Measurements from ENCODE around the gene DHX16. TPM values are rescaled to one million over a fixed set of nuclear protein-coding genes. Genes with fewer than 3 reads are reported as not detected.

DHX16 gene
- total RNA-seq, 1 experiment from 2014 or later = 55.5 TPM

GRCh38 chr6:30640481-30640880 lies 32.3 kb downstream of the DHX16 start:
- no peak for DNase-seq (ENCODE audit: low read depth)

GRCh38 chr6:30635834-30636233 lies 37.0 kb downstream of the DHX16 start:
- DNase-seq (ENCODE audit: low read depth) = no peak

- DNase-seq (ENCODE audit: low read depth) = peak; percentile 81
Measured at GRCh38 chr6:30626484-30627366, 46.1 kb downstream of the DHX16 start, which contains the start of gene ATAT1. TSS of gene ATAT1 (plus strand) at chr6:30626874.

GRCh38 chr6:30625511-30625910 lies 47.3 kb downstream of the DHX16 start:
- no peak for DNase-seq (ENCODE audit: low read depth)

- DNase-seq (ENCODE audit: low read depth) = no peak
Measured at GRCh38 chr6:30619561-30619960, 53.2 kb downstream of the DHX16 start.

- DNase-seq (ENCODE audit: low read depth) = no peak
Measured at GRCh38 chr6:30618270-30618797, 54.5 kb downstream of the DHX16 start.

- peak; percentile 93 for DNase-seq (ENCODE audit: low read depth)
Measured at GRCh38 chr6:30617565-30618269, 55.1 kb downstream of the DHX16 start, which contains the start of gene MRPS18B. TSS of gene MRPS18B (plus strand) at chr6:30617840. CDS start at chr6:30617866, 26 bp downstream.

- DNase-seq (ENCODE audit: low read depth) = peak; percentile 100
Measured at GRCh38 chr6:30616811-30617564, 55.8 kb downstream of the DHX16 start, which contains the start of gene PPP1R10. TSS of gene PPP1R10 (minus strand) at chr6:30617243. CDS start at chr6:30609944, 7,299 bp downstream.

- peak; percentile 53 for DNase-seq (ENCODE audit: low read depth)
Measured at GRCh38 chr6:30615958-30616810, 56.6 kb downstream of the DHX16 start.

GRCh38 chr6:30615219-30615957 lies 57.4 kb downstream of the DHX16 start:
- peak; percentile 87 for DNase-seq (ENCODE audit: low read depth)

GRCh38 chr6:30614843-30615218 lies 58.0 kb downstream of the DHX16 start:
- peak; percentile 98 for DNase-seq (ENCODE audit: low read depth)

- DNase-seq (ENCODE audit: low read depth) = no peak
Measured at GRCh38 chr6:30614044-30614842, 58.6 kb downstream of the DHX16 start.

- peak; percentile 57 for DNase-seq (ENCODE audit: low read depth)
Measured at GRCh38 chr6:30613251-30614043, 59.4 kb downstream of the DHX16 start.

GRCh38 chr6:30612687-30613248 lies 60.0 kb downstream of the DHX16 start:
- no peak for DNase-seq (ENCODE audit: low read depth)

- no peak for DNase-seq (ENCODE audit: low read depth)
Measured at GRCh38 chr6:30612213-30612612, 60.6 kb downstream of the DHX16 start.

GRCh38 chr6:30611856-30612194 lies 61.0 kb downstream of the DHX16 start:
- DNase-seq (ENCODE audit: low read depth) = no peak

- DNase-seq (ENCODE audit: low read depth) = no peak
Measured at GRCh38 chr6:30611150-30611855, 61.5 kb downstream of the DHX16 start.
